H9 (cell line): ENCODE results near the gene SLCO3A1. TPM values are rescaled to one million over a fixed set of nuclear protein-coding genes. Genes with fewer than 3 reads are reported as not detected.

Experiments
- DNase-seq: peaks from one replicate; pipeline ENCODE4 v3.0.0-alpha.2; 2017
- H2AFZ ChIP-seq: one replicate; pipeline ENCODE4 v1.6.1; 2013; ENCODE audit warnings: mild to moderate bottlenecking, low read length, control low read depth, moderate library complexity
- H2AK5ac ChIP-seq: 2 replicates; pipeline ENCODE4 v1.6.1; 2013; ENCODE audit warnings: low read length, control low read depth, mixed read lengths; ENCODE audit not compliant: insufficient read length
- H2BK120ac ChIP-seq: one replicate; pipeline ENCODE4 v1.6.1; 2013; ENCODE audit warnings: low read depth, mild to moderate bottlenecking, low read length, control low read depth, inconsistent platforms; ENCODE audit not compliant: poor library complexity, severe bottlenecking
- H2BK12ac ChIP-seq: 2 replicates; pipeline ENCODE4 v1.6.1; 2013; ENCODE audit warnings: low read length, control low read depth, mixed read lengths, low read depth; ENCODE audit not compliant: insufficient read length
- H2BK15ac ChIP-seq: 2 replicates; pipeline ENCODE4 v1.6.1; 2013; ENCODE audit warnings: low read depth, low read length, control low read depth
- H2BK20ac ChIP-seq: one replicate; pipeline ENCODE4 v1.6.1; 2013; ENCODE audit warnings: low read depth, mild to moderate bottlenecking, low read length, control low read depth, inconsistent platforms; ENCODE audit not compliant: poor library complexity, severe bottlenecking
- H2BK5ac ChIP-seq: 2 replicates; pipeline ENCODE4 v1.6.1; 2013; ENCODE audit warnings: low read length, control low read depth, mixed read lengths; ENCODE audit not compliant: insufficient read length
- H3K14ac ChIP-seq: 2 replicates; pipeline ENCODE4 v1.6.1; 2013; ENCODE audit warnings: low read length, control low read depth; ENCODE audit not compliant: insufficient read depth
- H3K18ac ChIP-seq: 2 replicates; pipeline ENCODE4 v1.6.1; 2013; ENCODE audit warnings: low read depth, mild to moderate bottlenecking, mixed read lengths, low read length, control low read depth; ENCODE audit not compliant: insufficient read length
- H3K23ac ChIP-seq: 2 replicates; pipeline ENCODE4 v1.6.1; 2013; ENCODE audit warnings: low read length, control low read depth, mixed read lengths, low read depth; ENCODE audit not compliant: insufficient read length
- H3K23me2 ChIP-seq: 2 replicates; pipeline ENCODE4 v1.6.1; 2013; ENCODE audit warnings: low read depth, mild to moderate bottlenecking, mixed read lengths, low read length, control low read depth; ENCODE audit not compliant: insufficient read length, poor library complexity, severe bottlenecking
- H3K27ac ChIP-seq: 2 replicates; pipeline ENCODE4 v1.5.1; 2013; ENCODE audit warnings: low read length, control low read depth, mixed read lengths, low read depth; ENCODE audit not compliant: insufficient read length
- H3K27me3 ChIP-seq: 2 replicates; pipeline ENCODE4 v1.6.1; 2013; ENCODE audit warnings: low read length, control low read depth, inconsistent platforms; ENCODE audit not compliant: insufficient read depth
- H3K4ac ChIP-seq: 2 replicates; pipeline ENCODE4 v1.6.1; 2013; ENCODE audit warnings: low read depth, mild to moderate bottlenecking, control low read depth, inconsistent platforms, low read length, moderate library complexity
- H3K4me1 ChIP-seq: 2 replicates; pipeline ENCODE4 v1.6.1; 2013; ENCODE audit warnings: low read length, control low read depth, inconsistent platforms; ENCODE audit not compliant: insufficient read depth
- H3K4me2 ChIP-seq: 2 replicates; pipeline ENCODE4 v1.6.1; 2013; ENCODE audit warnings: low read length, control low read depth, mixed read lengths; ENCODE audit not compliant: insufficient read length, insufficient read depth
- H3K56ac ChIP-seq: 2 replicates; pipeline ENCODE4 v1.6.1; 2013; ENCODE audit warnings: low read depth, mild to moderate bottlenecking, mixed read lengths, low read length, control low read depth; ENCODE audit not compliant: insufficient read length
- H3K79me1 ChIP-seq: 2 replicates; pipeline ENCODE4 v1.6.1; 2013; ENCODE audit warnings: low read depth, mild to moderate bottlenecking, moderate library complexity, low read length, control low read depth, inconsistent platforms; ENCODE audit not compliant: insufficient read depth, poor library complexity, severe bottlenecking
- H3K79me2 ChIP-seq: 2 replicates; pipeline ENCODE4 v1.6.1; 2013; ENCODE audit warnings: low read length, control low read depth, inconsistent platforms; ENCODE audit not compliant: insufficient read depth
- H3K9ac ChIP-seq: 2 replicates; pipeline ENCODE4 v1.6.1; 2013; ENCODE audit warnings: low read length, control low read depth, mixed read lengths; ENCODE audit not compliant: insufficient read length; ENCODE audit errors: extremely low read depth
- H3K9me3 ChIP-seq: one replicate; pipeline ENCODE4 v1.6.1; 2013; ENCODE audit warnings: low read depth, low read length, inconsistent platforms; ENCODE audit not compliant: control insufficient read depth
- H3T11ph ChIP-seq: one replicate; pipeline ENCODE4 v1.6.1; 2013; ENCODE audit warnings: mild to moderate bottlenecking, low read length, control low read depth, inconsistent platforms
- H4K20me1 ChIP-seq: one replicate; pipeline ENCODE4 v1.6.1; 2013; ENCODE audit not compliant: control insufficient read depth, insufficient read length, insufficient read depth
- H4K5ac ChIP-seq: 2 replicates; pipeline ENCODE4 v1.6.1; 2013; ENCODE audit warnings: low read depth, mild to moderate bottlenecking, mixed read lengths, low read length, control low read depth; ENCODE audit not compliant: insufficient read length
- H4K8ac ChIP-seq: replicated peaks from 2 replicates; pipeline ENCODE4 v1.6.1; 2013; ENCODE audit warnings: low read length, control low read depth, mixed read lengths, low read depth; ENCODE audit not compliant: insufficient read length
- H4K91ac ChIP-seq: 2 replicates; pipeline ENCODE4 v1.6.1; 2013; ENCODE audit warnings: low read depth, mild to moderate bottlenecking, moderate library complexity, mixed read lengths, low read length, control low read depth; ENCODE audit not compliant: insufficient read length
- H3K27ac Mint-ChIP-seq, 3 experiments: 2 replicates in 2 of 3; 3 replicates in 1 of 3; pipeline ENCODE4 v1.8.0; 2020 to 2021; ENCODE audit warnings: mixed read lengths in 3 of 3, mild to moderate bottlenecking in 1 of 3, moderate library complexity in 1 of 3
- H3K27me3 Mint-ChIP-seq: 2 replicates; pipeline ENCODE4 v1.8.0; 2021; ENCODE audit warnings: low read depth, mild to moderate bottlenecking, moderate library complexity, mixed read lengths
- H3K36me3 Mint-ChIP-seq, 3 experiments: 2 replicates in 2 of 3; 3 replicates in 1 of 3; pipeline ENCODE4 v1.8.0; 2020 to 2021; ENCODE audit warnings: low read depth in 3 of 3, mixed read lengths in 3 of 3; ENCODE audit not compliant: insufficient read depth in 1 of 3
- H3K4me1 Mint-ChIP-seq, 2 experiments: 2 replicates each; pipeline ENCODE4 v1.8.0; 2020; ENCODE audit warnings: mixed read lengths in 2 of 2
- H3K4me3 Mint-ChIP-seq, 2 experiments: 2 replicates in 1 of 2; 3 replicates in 1 of 2; pipeline ENCODE4 v1.8.0; 2020 to 2021; ENCODE audit warnings: mild to moderate bottlenecking in 2 of 2, mixed read lengths in 2 of 2, moderate library complexity in 1 of 2
- H3K9me3 Mint-ChIP-seq, 2 experiments: 2 replicates in 1 of 2; 3 replicates in 1 of 2; pipeline ENCODE4 v1.8.0; 2020; ENCODE audit warnings: mild to moderate bottlenecking in 2 of 2, mixed read lengths in 2 of 2, moderate library complexity in 1 of 2
- WGBS: extraction: QIAGEN DNeasy Blood & Tissue Kit; methylation state at CpG from one replicate; pipeline ENCODE4 v1.1.7; 2013; ENCODE audit warnings: missing lambda C conversion rate, low lambda C conversion rate, mixed read lengths; ENCODE audit not compliant: insufficient read length; ENCODE audit errors: extremely low coverage; 5-methylcytosine and 5-hydroxymethylcytosine counted together
- total RNA-seq: library from RNA; stranded (reverse); gene quantifications from 2 replicates; pipeline ENCODE4 v1.2.1, GENCODE V29; 2021
- TF ChIP-seq, protein P1 (sequence below): fragments of 200-600 bp; sonication (generic); conservative IDR thresholded peaks from 3 replicates; pipeline ENCODE4 v1.8.0; 2021; ENCODE audit warnings: antibody characterized with exemption, mild to moderate bottlenecking

SLCO3A1 gene
- total RNA-seq, 1 experiment from 2014 or later = 9.4 TPM

DNA sequence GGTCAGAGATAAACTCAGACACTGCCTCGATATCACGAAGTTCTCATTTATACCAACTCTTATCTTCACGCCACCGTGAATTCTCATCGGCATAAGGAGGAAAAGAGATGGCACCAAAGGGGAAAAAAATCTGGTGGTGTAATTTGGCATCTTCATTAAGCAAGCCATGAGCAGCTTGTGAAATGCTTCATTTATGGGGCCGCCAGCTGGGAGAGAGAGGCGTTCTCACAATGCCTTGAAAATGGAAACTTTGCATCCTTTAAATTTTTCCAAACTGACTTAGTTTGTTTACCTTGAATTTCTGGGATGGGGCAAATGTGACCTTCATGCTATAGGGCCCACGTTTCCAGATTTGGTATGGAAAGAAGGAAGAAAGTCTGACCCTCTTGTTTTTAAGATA, 297.7 kb downstream of the SLCO3A1 start:
- no peaks in the 10 kb centered on the region for H3K79me2 ChIP-seq
- H3K14ac ChIP-seq = no peak overlapping the region
- no peak overlapping the region for H2BK15ac ChIP-seq
- H3K9me3 Mint-ChIP-seq = no peaks in the 10 kb centered on the region; a peak in 1 of 5 replicates
- H3T11ph ChIP-seq = no peak overlapping the region
- no peak overlapping the region for H4K91ac ChIP-seq
- H3K18ac ChIP-seq = no peak overlapping the region
- H2BK12ac ChIP-seq = no peak overlapping the region
- H2BK20ac ChIP-seq = no peak overlapping the region
- H3K23ac ChIP-seq = no peak overlapping the region
- no peaks in the 10 kb centered on the region for H3K79me1 ChIP-seq
- no peak overlapping the region for H3K56ac ChIP-seq
- no peak overlapping the region for H3K4me2 ChIP-seq
- no peaks in the 10 kb centered on the region for H4K20me1 ChIP-seq
- no peak overlapping the region for H2AK5ac ChIP-seq
- no peak overlapping the region for H2AFZ ChIP-seq
- peaks cover 0 to 5% (median 5%) of the 10 kb centered on the region in 3 experiments; a peak in 2 of 7 replicates for H3K36me3 Mint-ChIP-seq
- no peak overlapping the region for H2BK5ac ChIP-seq
- peaks cover 3% of the 10 kb centered on the region; the same call in 1 of the 2 replicates for H3K4me1 ChIP-seq
- H3K9ac ChIP-seq = no peak overlapping the region
- no peak overlapping the region for H3K4me3 Mint-ChIP-seq
- TF ChIP-seq, protein P1, sequence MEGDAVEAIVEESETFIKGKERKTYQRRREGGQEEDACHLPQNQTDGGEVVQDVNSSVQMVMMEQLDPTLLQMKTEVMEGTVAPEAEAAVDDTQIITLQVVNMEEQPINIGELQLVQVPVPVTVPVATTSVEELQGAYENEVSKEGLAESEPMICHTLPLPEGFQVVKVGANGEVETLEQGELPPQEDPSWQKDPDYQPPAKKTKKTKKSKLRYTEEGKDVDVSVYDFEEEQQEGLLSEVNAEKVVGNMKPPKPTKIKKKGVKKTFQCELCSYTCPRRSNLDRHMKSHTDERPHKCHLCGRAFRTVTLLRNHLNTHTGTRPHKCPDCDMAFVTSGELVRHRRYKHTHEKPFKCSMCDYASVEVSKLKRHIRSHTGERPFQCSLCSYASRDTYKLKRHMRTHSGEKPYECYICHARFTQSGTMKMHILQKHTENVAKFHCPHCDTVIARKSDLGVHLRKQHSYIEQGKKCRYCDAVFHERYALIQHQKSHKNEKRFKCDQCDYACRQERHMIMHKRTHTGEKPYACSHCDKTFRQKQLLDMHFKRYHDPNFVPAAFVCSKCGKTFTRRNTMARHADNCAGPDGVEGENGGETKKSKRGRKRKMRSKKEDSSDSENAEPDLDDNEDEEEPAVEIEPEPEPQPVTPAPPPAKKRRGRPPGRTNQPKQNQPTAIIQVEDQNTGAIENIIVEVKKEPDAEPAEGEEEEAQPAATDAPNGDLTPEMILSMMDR = no peak
- no peaks in the 10 kb centered on the region for H3K27me3 ChIP-seq
- H3K4me1 Mint-ChIP-seq = peaks cover 7 to 20% of the 10 kb centered on the region in 2 experiments
- WGBS = no CpG with 5 or more reads among the region's 8 CpGs
- no peaks in the 10 kb centered on the region; the same call in 1 of the 2 replicates for H3K27me3 Mint-ChIP-seq
- no peak overlapping the region for H4K5ac ChIP-seq
- H3K23me2 ChIP-seq = no peaks in the 10 kb centered on the region
- no peak overlapping the region for H3K27ac ChIP-seq
- no peak overlapping the region for H2BK120ac ChIP-seq
- no peak overlapping the region for H3K27ac Mint-ChIP-seq
- no peaks in the 10 kb centered on the region for H3K9me3 ChIP-seq
- H4K8ac ChIP-seq = no peak overlapping the region
- no peak overlapping the region for H3K4ac ChIP-seq
- no peak for DNase-seq
